Stimulated activated CD8-positive, alpha-beta memory T cell treated with anti-CD3 and anti-CD28 coated beads, Interleukin-4, amount 100 ng/mL, for 24 hours (primary cell): Measurements from ENCODE around the gene UNC5B.
"Not testable (repeated sequence)": the region's sequence is repeated elsewhere in the genome, so short reads cannot be mapped to it uniquely, and the experiment has no call there.

Source experiments
- DNase-seq: peaks from one replicate; pipeline ENCODE4 v3.0.0-alpha.2; 2020; ENCODE audit warnings: low read depth

Gene UNC5B

DNA sequence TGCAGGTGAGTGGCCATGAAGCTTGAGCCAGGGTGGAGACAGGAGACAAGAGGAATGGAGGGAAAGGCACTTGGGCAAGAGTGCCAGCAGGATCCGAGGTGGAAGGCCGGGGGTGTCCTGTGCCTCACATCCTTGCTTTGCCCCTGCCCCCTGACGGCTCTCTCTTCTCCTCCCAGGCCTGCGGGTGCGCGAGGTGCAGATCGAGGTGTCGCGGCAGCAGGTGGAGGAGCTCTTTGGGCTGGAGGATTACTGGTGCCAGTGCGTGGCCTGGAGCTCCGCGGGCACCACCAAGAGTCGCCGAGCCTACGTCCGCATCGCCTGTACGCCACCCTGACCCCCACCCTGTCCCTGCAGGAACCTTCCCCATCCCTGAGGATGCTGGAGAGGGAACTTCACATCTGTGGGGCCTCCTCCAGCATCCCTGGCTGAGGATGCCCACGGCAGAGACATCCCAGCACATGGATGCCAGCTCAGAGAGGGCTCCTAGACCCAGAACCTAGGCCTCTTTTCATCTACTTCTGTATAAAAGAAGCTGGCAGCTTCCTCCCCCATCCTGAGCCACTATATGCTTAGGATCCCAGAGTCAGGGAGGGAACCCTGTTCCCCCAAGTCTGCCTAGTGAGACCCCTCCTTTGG lies 72.3 kb downstream of the UNC5B start:
- DNase-seq = no peak

- peak; percentile 14 for DNase-seq
These were observed 72.8 kb downstream of the UNC5B start for GRCh38 chr10:71285180-71285545.

GRCh38 chr10:71285986-71286385 lies 73.6 kb downstream of the UNC5B start:
- no peak for DNase-seq

GRCh38 chr10:71286521-71287294 lies 74.3 kb downstream of the UNC5B start:
- no peak for DNase-seq

- no peak for DNase-seq
These were observed 75.1 kb downstream of the UNC5B start for GRCh38 chr10:71287456-71287855.

DNA sequence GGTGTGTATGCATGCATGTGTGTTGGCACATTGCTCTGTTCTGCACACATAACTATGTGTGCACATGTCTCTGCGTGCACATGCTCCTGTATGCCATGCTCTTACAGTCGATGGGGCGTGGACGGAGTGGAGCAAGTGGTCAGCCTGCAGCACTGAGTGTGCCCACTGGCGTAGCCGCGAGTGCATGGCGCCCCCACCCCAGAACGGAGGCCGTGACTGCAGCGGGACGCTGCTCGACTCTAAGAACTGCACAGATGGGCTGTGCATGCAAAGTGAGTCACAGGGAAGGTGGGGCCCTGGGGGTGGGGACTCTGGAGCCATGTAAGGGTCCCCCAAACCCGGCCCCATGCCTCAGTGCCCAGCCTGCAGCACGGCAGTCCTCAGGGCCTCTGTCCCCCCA lies 76.1 kb downstream of the UNC5B start:
- DNase-seq = no peak

DNA sequence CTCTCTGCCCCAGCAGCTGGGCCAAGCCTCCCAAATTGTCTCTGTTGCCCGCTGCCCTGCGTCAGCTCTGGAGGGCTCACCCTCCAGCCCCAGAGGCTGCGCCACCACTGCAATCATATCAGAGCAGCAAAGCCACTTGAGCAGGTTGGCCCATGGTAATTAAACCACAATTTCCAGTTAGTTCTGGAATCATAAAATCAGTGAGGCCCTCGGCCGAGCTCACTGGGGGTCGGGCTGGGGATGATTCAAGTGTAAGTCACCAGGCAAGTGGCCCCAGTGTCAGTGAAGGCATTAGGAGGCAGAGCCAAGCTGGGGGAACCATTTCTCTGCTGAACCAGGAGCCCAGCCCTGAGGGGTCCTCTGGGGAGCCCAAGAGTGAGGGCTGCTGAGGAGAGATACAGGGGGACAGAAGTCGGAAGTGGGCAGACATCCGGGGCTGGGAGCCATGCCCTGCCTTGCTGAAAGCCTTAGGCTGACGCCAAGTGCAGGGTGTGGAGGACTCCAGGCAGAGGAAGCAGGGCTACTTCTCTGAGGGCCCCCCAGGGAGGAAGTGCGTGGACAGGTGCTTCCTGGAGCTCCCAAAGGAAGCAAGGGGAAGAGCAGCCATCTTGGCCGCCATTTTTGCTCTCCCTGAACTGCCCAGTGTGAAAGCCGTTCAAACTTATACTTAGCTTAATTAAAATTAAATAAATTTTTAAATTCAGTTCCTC lies 77.2 kb downstream of the UNC5B start:
- no peak for DNase-seq

- DNase-seq = no peak
These were observed 78.0 kb downstream of the UNC5B start for GRCh38 chr10:71290331-71290730.

- no peak for DNase-seq
These were observed 78.6 kb downstream of the UNC5B start for GRCh38 chr10:71290806-71291527.

DNA sequence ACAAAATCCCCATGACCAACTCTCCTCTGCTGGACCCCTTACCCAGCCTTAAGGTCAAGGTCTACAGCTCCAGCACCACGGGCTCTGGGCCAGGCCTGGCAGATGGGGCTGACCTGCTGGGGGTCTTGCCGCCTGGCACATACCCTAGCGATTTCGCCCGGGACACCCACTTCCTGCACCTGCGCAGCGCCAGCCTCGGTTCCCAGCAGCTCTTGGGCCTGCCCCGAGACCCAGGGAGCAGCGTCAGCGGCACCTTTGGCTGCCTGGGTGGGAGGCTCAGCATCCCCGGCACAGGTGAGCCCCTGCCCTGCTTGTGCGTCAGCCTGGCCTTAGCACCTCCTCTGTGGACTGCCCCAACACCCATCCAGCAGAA lies 79.1 kb downstream of the UNC5B start:
- no peak for DNase-seq

DNA sequence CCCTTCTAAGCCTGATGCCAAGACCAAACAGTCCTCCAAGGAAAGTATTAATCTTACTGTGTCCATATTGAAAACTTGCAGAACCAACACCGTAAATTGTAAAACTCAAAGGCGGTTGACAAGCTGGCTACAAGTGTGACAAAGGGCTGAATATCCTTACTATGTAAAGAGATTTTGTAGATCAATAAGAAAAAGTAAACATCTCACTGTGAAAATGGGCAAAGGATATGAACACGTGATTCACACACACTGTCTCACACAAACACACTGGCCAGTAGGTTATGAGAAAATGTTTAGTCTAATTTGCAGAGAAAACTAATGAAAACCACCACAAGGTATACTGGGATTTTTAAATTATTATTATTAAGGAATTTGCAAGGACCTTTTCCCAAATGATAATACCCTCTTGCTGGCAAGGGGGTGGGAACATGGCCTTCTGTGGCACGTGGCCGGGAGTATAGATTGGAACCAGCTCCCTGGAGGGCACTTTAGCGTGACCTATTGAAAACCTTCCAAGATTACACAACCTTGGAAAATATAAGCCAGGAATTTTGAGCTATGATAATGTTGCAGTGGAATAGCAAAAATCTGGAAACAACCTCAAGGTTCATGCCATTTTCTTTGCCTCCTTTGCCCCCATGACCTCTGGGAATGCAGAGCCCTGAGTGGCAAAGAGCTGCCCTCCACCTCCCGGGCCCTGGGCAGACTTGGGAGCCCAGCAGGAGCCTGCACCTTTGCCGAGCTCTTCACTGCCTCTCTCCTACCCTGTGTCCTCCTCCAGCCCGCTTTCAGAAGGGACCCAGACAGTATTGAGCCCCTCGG lies 80.5 kb downstream of the UNC5B start:
- no peak for DNase-seq

DNA sequence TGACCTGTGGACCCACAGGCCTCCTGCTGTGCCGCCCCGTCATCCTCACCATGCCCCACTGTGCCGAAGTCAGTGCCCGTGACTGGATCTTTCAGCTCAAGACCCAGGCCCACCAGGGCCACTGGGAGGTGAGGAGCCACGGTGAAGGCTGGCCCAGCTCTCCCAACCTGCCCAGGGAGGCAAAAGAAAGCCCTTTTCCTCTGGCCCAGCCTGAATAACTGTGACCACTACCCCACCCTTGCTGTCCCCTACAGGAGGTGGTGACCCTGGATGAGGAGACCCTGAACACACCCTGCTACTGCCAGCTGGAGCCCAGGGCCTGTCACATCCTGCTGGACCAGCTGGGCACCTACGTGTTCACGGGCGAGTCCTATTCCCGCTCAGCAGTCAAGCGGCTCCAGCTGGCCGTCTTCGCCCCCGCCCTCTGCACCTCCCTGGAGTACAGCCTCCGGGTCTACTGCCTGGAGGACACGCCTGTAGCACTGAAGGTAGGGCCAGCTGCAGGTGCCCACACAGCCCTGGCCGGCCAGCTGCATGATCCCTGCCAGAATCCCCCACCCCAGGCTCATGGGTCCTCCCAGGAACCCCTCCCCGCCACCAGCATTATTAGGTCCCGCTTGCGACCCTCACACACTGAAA lies 81.2 kb downstream of the UNC5B start:
- DNase-seq = no peak

DNA sequence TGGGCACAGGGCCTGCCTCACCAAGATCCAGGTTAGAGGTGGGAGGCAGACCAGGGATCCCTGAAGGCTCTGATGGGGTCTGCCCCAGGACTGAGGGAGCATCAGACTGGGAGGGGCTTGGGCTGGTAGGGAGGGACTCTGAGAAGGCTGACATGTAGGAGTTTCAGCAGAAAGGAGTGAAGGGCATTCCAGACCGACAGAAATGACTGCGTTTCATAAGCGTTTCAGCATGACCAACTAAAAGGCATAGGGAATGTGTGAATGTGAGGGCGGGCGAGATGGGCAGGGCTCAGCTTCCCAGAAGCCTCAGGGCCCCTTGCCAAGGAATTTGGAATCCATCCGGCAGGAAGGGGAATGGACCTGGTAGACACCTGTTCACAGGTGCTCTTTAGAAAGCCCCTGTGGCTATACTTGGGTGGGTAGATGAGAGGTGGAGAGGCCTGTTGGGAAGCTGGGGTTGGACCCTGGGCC lies 81.8 kb downstream of the UNC5B start:
- DNase-seq = no peak

DNA sequence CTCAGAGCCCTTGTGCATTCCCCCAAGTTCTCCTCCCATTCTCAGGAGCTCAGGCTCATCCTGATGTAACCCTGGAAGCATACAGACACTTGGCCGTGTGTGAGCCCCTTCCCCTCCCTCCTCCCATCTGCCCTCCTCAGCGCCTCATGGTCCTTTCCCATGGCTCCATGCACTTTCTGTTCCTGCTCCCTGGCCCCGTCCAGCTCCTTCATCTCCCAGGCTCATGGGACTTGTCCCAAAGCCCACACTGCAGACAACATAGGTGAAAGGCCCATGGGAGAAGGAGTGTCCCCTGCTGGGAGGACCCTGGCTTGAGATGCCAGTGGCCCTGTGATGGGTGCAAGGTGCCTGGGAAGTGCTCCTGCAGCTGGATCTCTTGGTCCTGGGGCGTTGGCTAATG lies 82.5 kb downstream of the UNC5B start:
- no peak for DNase-seq

- no peak for DNase-seq
These were observed 83.3 kb downstream of the UNC5B start for GRCh38 chr10:71295641-71296040.

- DNase-seq = no peak
These were observed 83.7 kb downstream of the UNC5B start for GRCh38 chr10:71296086-71296485.

- DNase-seq = not testable (repeated sequence)
These were observed 84.4 kb downstream of the UNC5B start for GRCh38 chr10:71296811-71297210.

- no peak for DNase-seq
These were observed 85.0 kb downstream of the UNC5B start for GRCh38 chr10:71297343-71297742.

DNA sequence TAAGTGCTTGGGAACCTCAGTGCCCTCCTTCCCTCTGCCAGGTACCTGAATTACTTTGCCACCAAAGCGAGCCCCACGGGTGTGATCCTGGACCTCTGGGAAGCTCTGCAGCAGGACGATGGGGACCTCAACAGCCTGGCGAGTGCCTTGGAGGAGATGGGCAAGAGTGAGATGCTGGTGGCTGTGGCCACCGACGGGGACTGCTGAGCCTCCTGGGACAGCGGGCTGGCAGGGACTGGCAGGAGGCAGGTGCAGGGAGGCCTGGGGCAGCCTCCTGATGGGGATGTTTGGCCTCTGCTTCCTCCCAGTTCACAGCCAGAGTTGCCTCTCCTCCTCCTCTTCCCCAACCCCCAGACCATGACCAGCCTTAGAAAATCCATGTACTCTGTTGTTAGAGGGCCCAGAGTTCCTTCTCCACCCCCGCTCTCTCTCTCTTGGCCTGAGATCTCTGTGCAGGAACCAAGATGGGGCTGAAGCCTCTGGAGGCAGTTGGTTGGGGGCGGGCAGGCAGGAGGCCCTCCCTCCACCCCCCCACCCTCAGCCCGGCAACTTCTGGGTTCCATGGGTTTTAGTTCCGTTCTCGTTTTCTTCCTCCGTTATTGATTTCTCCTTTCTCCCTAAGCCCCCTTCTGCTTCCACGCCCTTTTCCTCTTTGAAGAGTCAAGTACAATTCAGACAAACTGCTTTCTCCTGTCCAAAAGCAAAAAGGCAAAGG lies 86.9 kb downstream of the UNC5B start:
- no peak for DNase-seq

- no peak for DNase-seq
These were observed 88.4 kb downstream of the UNC5B start for GRCh38 chr10:71300555-71301370.
